Activated CD8-positive, alpha-beta memory T cell treated with anti-CD3 and anti-CD28 coated beads, Interleukin-2, amount 50 U/mL, for 4 hours (primary cell): ENCODE results near the gene ABAT.
"Not testable (repeated sequence)": the region's sequence is repeated elsewhere in the genome, so short reads cannot be mapped to it uniquely, and the experiment has no call there.

Experiments used
- DNase-seq: peaks from one replicate; pipeline ENCODE4 v3.0.0-alpha.2; 2020

The ABAT gene

GRCh38 chr16:8718851-8719680, 44.6 kb downstream of the ABAT start:
- DNase-seq = no peak

GRCh38 chr16:8720080-8720966, 45.9 kb downstream of the ABAT start:
- no peak for DNase-seq

GRCh38 chr16:8720967-8721308, 46.5 kb downstream of the ABAT start:
- no peak for DNase-seq

- no peak for DNase-seq
Measured at GRCh38 chr16:8721336-8722024, 47.1 kb downstream of the ABAT start.

- no peak for DNase-seq
Measured at GRCh38 chr16:8722025-8722348, 47.6 kb downstream of the ABAT start.

GRCh38 chr16:8725513-8726178, 51.2 kb downstream of the ABAT start:
- no peak for DNase-seq

GRCh38 chr16:8727131-8727806, 52.9 kb downstream of the ABAT start:
- no peak for DNase-seq

- no peak for DNase-seq
Measured at GRCh38 chr16:8727857-8728618, 53.6 kb downstream of the ABAT start.

GRCh38 chr16:8729779-8730334, 55.4 kb downstream of the ABAT start:
- DNase-seq = no peak

GRCh38 chr16:8730335-8730915, 56.0 kb downstream of the ABAT start:
- no peak for DNase-seq

GRCh38 chr16:8733849-8734540, 59.6 kb downstream of the ABAT start:
- DNase-seq = no peak

GRCh38 chr16:8735574-8735973, 61.2 kb downstream of the ABAT start:
- no peak for DNase-seq

GRCh38 chr16:8736123-8736668, 61.8 kb downstream of the ABAT start:
- DNase-seq = no peak

GRCh38 chr16:8739151-8739550, 64.7 kb downstream of the ABAT start:
- no peak for DNase-seq

- no peak for DNase-seq
Measured at GRCh38 chr16:8739989-8740704, 65.7 kb downstream of the ABAT start.

GRCh38 chr16:8740775-8741355, 66.4 kb downstream of the ABAT start:
- no peak for DNase-seq

- DNase-seq = no peak
Measured at GRCh38 chr16:8741636-8742035, 67.2 kb downstream of the ABAT start.

GRCh38 chr16:8742068-8742467, 67.7 kb downstream of the ABAT start:
- no peak for DNase-seq

- DNase-seq = not testable (repeated sequence)
Measured at GRCh38 chr16:8748944-8749343, 74.5 kb downstream of the ABAT start.
